Measurements from ENCODE around the gene DUSP12. TPM values are rescaled to one million over a fixed set of nuclear protein-coding genes. Genes with fewer than 3 reads are reported as not detected.
A peak's percentile ranks its signal among the peaks of the same experiment; 100 is the strongest.
"Not testable (repeated sequence)": the region's sequence is repeated elsewhere in the genome, so short reads cannot be mapped to it uniquely, and the experiment has no call there.

DUSP12 gene
- total RNA-seq, 2 experiments from 2014 or later = 28.0 to 28.1 TPM

GRCh38 chr1:161720422-161720821, 29.2 kb upstream of the DUSP12 start:
- ATAC-seq (no peak), DNase-seq (no peak)
- Mint-ChIP-seq H3K9me3 (ENCODE audit: low read depth) (no peaks in the 10 kb centered on the region), H3K4me3 (no peak overlapping the region), H3K36me3 (ENCODE audit: low read depth) (no peaks in the 10 kb centered on the region), H3K27me3 (peaks cover 38% of the 10 kb centered on the region), H3K4me1 (peaks cover 13% of the 10 kb centered on the region), H3K27ac (no peak overlapping the region)
- intact Hi-C loops (cut with DNase I, micrococcal nuclease) = no loop called here
- ChIA-PET POLR2A (no interaction called here), CTCF (no interaction called here)

DNA sequence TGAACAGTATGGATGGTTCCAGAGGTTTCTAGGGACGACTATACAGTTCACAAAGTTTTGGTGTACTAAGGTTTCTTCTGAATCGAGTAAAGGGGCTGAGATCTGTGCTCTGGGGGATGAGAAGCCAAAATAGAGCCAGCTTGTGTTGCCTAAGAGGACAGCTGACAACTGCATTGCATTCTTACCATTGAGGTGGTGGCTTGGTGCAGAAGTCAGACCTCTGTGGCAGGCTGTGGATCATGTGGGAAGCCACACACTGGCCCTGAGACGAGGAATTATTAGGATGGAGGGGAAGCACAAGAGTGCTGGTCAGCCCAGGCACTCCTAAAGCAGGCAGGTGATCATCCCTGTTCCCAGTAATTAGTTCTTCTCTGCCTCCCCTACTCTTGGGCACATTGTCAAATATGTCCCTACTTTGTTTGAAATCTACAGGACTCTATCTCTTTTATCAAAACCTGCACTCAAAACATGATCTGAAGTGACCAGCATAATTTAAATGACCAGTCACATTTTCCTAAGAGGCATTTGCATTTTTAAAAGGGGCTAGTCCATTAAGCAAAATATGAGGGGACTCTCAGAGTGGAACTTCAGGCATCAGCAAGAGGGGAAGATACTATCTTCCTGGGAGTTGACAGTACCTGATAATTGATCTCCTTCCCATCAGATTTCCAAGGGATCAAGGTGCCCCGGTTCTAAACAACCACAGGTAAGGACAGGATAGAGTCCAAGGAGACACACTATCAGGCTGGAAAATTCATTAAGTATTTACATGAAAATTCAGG, 28.4 kb upstream of the DUSP12 start, which contains the start of gene FCRLB:
Gene FCRLB, plus strand, starts transcription at position 589 of the 782 bp plus-strand sequence. CDS start 1,129 bp downstream, outside the sequence.
- H3K36me3 Mint-ChIP-seq (ENCODE audit: low read depth) = no peaks in the 10 kb centered on the region
- intact Hi-C loops (cut with DNase I, micrococcal nuclease) = no loop called here
- DNase-seq = no peak
- ATAC-seq = no peak
- no peak within 1 kb of the TSS for H3K4me3 Mint-ChIP-seq
- peaks cover 18% of the 10 kb centered on the region for H3K4me1 Mint-ChIP-seq
- H3K9me3 Mint-ChIP-seq (ENCODE audit: low read depth) = no peaks in the 10 kb centered on the region
- peaks cover 41% of the 10 kb centered on the region for H3K27me3 Mint-ChIP-seq
- no peak within 1 kb of the TSS for H3K27ac Mint-ChIP-seq
- POLR2A ChIA-PET = no interaction called here
- CTCF ChIA-PET = interaction anchor here (1.4 to 2.0 kb wide), 4 partner anchors 12 to 19 kb away, joined by 4 to 6 read pairs (median 5); partner anchors contain the start of gene FCRLA

DNA sequence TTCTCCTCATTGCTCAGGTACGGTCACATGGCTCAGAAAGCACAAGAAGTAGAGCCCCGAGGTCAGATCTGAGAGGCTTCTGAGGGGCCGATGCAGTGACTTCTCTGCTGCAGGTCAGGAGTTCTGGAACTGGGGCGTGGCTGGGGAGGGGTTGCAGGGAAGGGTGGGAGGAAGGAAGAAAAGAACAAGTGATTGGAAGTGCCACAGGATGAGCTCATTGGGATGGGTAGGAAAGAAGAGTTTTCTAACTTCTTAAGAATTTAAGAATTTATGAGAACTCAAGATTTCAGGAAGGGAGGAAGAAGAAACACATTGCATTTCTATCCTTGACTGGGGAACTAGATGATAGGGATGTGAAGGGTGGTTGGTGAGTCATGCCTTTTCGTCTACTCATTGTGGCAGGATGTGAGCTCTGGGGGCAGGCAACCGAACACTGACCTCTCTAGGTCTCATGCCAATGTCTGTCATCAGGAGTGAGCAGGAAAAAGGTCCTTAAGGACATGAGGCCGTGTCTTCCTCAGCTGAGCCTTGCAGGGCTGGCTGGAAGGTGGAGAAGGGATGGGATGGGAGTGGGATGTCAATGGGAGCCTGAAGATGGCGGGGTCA, 27.7 kb upstream of the DUSP12 start:
- Mint-ChIP-seq H3K9me3 (ENCODE audit: low read depth) (no peaks in the 10 kb centered on the region), H3K36me3 (ENCODE audit: low read depth) (no peaks in the 10 kb centered on the region), H3K4me3 (no peak overlapping the region), H3K4me1 (peaks cover 18% of the 10 kb centered on the region), H3K27me3 (peaks cover 41% of the 10 kb centered on the region), H3K27ac (no peak overlapping the region)
- DNase-seq = no peak
- no peak for ATAC-seq
- ChIA-PET POLR2A (no interaction called here), CTCF (interaction anchor here (1.4 to 2.0 kb wide), 4 partner anchors 11 to 18 kb away, joined by 4 to 6 read pairs (median 5); partner anchors contain the start of gene FCRLA)
- intact Hi-C loops (cut with DNase I, micrococcal nuclease) = no loop called here

GRCh38 chr1:161722406-161722805, 27.2 kb upstream of the DUSP12 start:
- no peaks in the 10 kb centered on the region for H3K36me3 Mint-ChIP-seq (ENCODE audit: low read depth)
- peaks cover 36% of the 10 kb centered on the region for H3K27me3 Mint-ChIP-seq
- intact Hi-C loops (cut with DNase I, micrococcal nuclease) = no loop called here
- DNase-seq (no peak), ATAC-seq (no peak)
- no peak overlapping the region for H3K27ac Mint-ChIP-seq
- ChIA-PET POLR2A (interaction anchor here (0.7 kb wide), 1 partner anchor 27 kb away, joined by 3 read pairs; no protein-coding TSS in a partner anchor), CTCF (interaction anchor here (0.6 to 2.0 kb wide), 5 partner anchors 11 to 17 kb away, joined by 3 to 6 read pairs (median 5); partner anchors contain the start of gene FCRLA)
- no peaks in the 10 kb centered on the region for H3K9me3 Mint-ChIP-seq (ENCODE audit: low read depth)
- no peak overlapping the region for H3K4me3 Mint-ChIP-seq
- H3K4me1 Mint-ChIP-seq = peaks cover 19% of the 10 kb centered on the region

GRCh38 chr1:161723459-161724141, 26.0 kb upstream of the DUSP12 start:
- ChIA-PET POLR2A (interaction anchor here (0.7 kb wide), 1 partner anchor 25 kb away, joined by 3 read pairs; no protein-coding TSS in a partner anchor), CTCF (interaction anchor here (0.6 to 2.0 kb wide), 4 partner anchors 16 to 398 kb away, joined by 3 to 6 read pairs (median 4); no protein-coding TSS in a partner anchor)
- peaks cover 30% of the 10 kb centered on the region for H3K4me1 Mint-ChIP-seq
- intact Hi-C loops (cut with DNase I, micrococcal nuclease) = no loop called here
- no peaks in the 10 kb centered on the region for H3K36me3 Mint-ChIP-seq (ENCODE audit: low read depth)
- H3K4me3 Mint-ChIP-seq = no peak overlapping the region
- ATAC-seq = no peak
- no peak for DNase-seq
- H3K9me3 Mint-ChIP-seq (ENCODE audit: low read depth) = no peaks in the 10 kb centered on the region
- H3K27ac Mint-ChIP-seq = no peak overlapping the region
- H3K27me3 Mint-ChIP-seq = peaks cover 40% of the 10 kb centered on the region

GRCh38 chr1:161725258-161725907, 24.2 kb upstream of the DUSP12 start:
- Mint-ChIP-seq H3K27me3 (peaks cover 41% of the 10 kb centered on the region), H3K4me3 (peak overlapping the region; percentile 73), H3K4me1 (peaks cover 40% of the 10 kb centered on the region)
- H3K36me3 Mint-ChIP-seq (ENCODE audit: low read depth); H3K27ac Mint-ChIP-seq; H3K9me3 Mint-ChIP-seq (ENCODE audit: low read depth); intact Hi-C loops (cut with DNase I, micrococcal nuclease); DNase-seq; ATAC-seq: not testable (repeated sequence)
- ChIA-PET CTCF (interaction anchor here (0.7 to 1.3 kb wide), 3 partner anchors 10 to 241 kb away, joined by 3 to 4 read pairs (median 3); no protein-coding TSS in a partner anchor), POLR2A (interaction anchor here (0.6 kb wide), 1 partner anchor 12 kb away, joined by 6 read pairs; no protein-coding TSS in a partner anchor)

DNA sequence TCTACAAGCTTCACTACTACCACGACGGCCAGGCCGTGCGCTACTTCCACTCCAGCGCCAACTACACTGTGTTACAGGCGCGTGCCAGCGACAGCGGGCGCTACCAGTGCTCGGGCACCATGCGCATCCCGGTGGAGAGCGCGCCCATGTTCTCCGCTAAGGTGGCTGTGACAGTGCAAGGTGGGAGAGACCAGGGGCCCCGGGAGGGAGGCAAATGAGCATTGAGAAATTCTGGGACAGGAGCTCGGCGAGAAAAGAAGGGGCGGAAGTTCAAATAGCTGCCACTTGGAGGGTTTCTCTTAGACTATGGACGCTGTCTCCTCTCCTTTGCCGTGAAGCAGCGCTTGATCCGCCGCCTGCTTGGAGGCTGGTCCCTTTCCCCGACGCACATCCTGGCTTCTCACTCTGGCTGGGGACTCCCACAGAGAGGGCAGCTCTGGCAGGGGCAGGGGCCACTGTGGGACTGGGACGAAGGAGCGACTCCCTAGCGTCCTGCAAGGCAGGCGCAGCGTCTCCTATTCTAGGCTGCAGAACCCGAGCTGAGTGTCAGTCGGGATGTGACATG, 23.6 kb upstream of the DUSP12 start:
- H3K27ac Mint-ChIP-seq = no peak overlapping the region
- ChIA-PET CTCF (interaction anchor here (0.7 to 1.5 kb wide), 6 partner anchors 11 to 524 kb away, joined by 3 to 10 read pairs (median 4); partner anchors contain the start of gene NDUFS2), POLR2A (interaction anchor here (0.6 kb wide), 1 partner anchor 11 kb away, joined by 6 read pairs; no protein-coding TSS in a partner anchor)
- peak; percentile 33 for ATAC-seq
- peaks cover 46% of the 10 kb centered on the region for H3K4me1 Mint-ChIP-seq
- H3K27me3 Mint-ChIP-seq = peaks cover 39% of the 10 kb centered on the region
- H3K36me3 Mint-ChIP-seq (ENCODE audit: low read depth) = no peaks in the 10 kb centered on the region
- intact Hi-C loops (cut with DNase I, micrococcal nuclease) = loop anchor here in 1 of 2 experiments (2.0 kb wide), 1 partner anchor 105 kb away; no protein-coding TSS in a partner anchor
- DNase-seq = peak; percentile 52
- H3K9me3 Mint-ChIP-seq (ENCODE audit: low read depth) = no peaks in the 10 kb centered on the region
- peak overlapping the region; percentile 73 for H3K4me3 Mint-ChIP-seq

DNA sequence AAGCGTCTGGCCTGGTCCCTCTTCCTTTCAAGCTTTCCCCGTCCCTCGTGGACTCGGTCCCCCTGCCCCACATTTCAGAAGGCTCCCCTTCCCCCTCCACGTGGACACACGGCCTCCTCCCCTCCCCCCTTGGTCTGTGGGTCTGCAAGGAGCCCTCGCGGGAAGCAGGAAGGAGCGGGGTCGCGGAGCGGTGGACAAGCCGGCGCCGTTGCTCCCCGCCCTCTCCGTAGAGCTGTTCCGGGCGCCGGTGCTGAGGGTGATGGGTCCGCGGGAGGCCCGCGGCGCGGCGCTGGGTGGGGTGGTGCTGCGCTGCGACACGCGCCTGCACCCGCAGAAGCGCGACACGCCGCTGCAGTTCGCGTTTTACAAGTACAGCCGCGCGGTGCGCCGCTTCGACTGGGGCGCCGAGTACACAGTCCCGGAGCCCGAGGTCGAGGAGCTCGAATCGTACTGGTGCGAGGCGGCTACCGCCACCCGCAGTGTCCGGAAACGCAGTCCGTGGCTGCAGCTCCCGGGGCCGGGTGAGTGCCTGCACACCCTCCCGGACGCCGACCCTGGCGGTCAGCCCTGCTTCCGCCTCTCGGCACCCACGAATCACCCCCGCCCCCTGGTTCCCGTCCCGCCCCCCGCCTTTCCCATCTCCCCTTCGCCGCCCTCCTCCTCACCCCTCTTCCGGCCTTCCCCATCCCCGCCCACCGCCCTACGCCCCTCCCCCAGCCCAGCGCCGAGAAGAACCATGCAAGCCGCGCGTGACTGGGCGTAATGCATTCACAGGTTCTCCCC, 22.9 kb upstream of the DUSP12 start:
- ATAC-seq (peak; percentile 51), DNase-seq (peak; percentile 72)
- intact Hi-C loops (cut with DNase I, micrococcal nuclease) = loop anchor here in 1 of 2 experiments (2.0 kb wide), 1 partner anchor 106 kb away; no protein-coding TSS in a partner anchor
- H3K9me3 Mint-ChIP-seq (ENCODE audit: low read depth) = no peaks in the 10 kb centered on the region
- H3K27ac Mint-ChIP-seq = no peak overlapping the region
- peaks cover 44% of the 10 kb centered on the region for H3K27me3 Mint-ChIP-seq
- peak overlapping the region; percentile 73 for H3K4me3 Mint-ChIP-seq
- peaks cover 48% of the 10 kb centered on the region for H3K4me1 Mint-ChIP-seq
- H3K36me3 Mint-ChIP-seq (ENCODE audit: low read depth) = no peaks in the 10 kb centered on the region
- CTCF ChIA-PET = interaction anchor here (0.6 to 1.5 kb wide), 9 partner anchors 10 to 525 kb away, joined by 3 to 10 read pairs (median 3); partner anchors contain the start of gene NDUFS2
- POLR2A ChIA-PET = interaction anchor here (0.9 kb wide), 1 partner anchor 23 kb away, joined by 3 read pairs; the partner anchor contains the start of gene DUSP12

GRCh38 chr1:161727256-161727924, 22.2 kb upstream of the DUSP12 start:
- DNase-seq (peak; percentile 48), ATAC-seq (peak; percentile 21)
- H3K9me3 Mint-ChIP-seq (ENCODE audit: low read depth) = no peaks in the 10 kb centered on the region
- no peaks in the 10 kb centered on the region for H3K36me3 Mint-ChIP-seq (ENCODE audit: low read depth)
- POLR2A ChIA-PET = interaction anchor here (0.9 kb wide), 1 partner anchor 22 kb away, joined by 3 read pairs; the partner anchor contains the start of gene DUSP12
- H3K27ac Mint-ChIP-seq = peak overlapping the region; percentile 66
- intact Hi-C loops (cut with DNase I, micrococcal nuclease) = loop anchor here in 1 of 2 experiments (2.0 kb wide), 1 partner anchor 107 kb away; no protein-coding TSS in a partner anchor
- H3K27me3 Mint-ChIP-seq = peaks cover 44% of the 10 kb centered on the region
- peak overlapping the region; percentile 73 for H3K4me3 Mint-ChIP-seq
- CTCF ChIA-PET = interaction anchor here (0.6 to 1.5 kb wide), 4 partner anchors 13 to 177 kb away, joined by 3 to 10 read pairs (median 3); no protein-coding TSS in a partner anchor
- peaks cover 45% of the 10 kb centered on the region for H3K4me1 Mint-ChIP-seq
